Common myeloid progenitor, CD34-positive (primary cell): ENCODE results near the gene ACP5.
A peak's percentile ranks its signal among the peaks of the same experiment; 100 is the strongest.

Source experiments
- CTCF ChIA-PET: fragments of 350-600 bp; sonication (Branson Sonifier 250); formaldehyde crosslinking; loops from one replicate; lab custom pipeline; 2021; ENCODE audit warnings: antibody characterized with exemption; lab: Charles Lee
- POLR2A ChIA-PET: fragments of 350-600 bp; sonication (Branson Sonifier 250); formaldehyde crosslinking; loops from one replicate; lab custom pipeline; 2021; ENCODE audit warnings: antibody characterized with exemption; lab: Charles Lee
- DNase-seq, 3 donors: peaks; one replicate each; pipeline versions ENCODE4 v3.0.0 to v3.0.0-alpha.2; 2013
- H3K27ac ChIP-seq, 2 experiments: 1 replicate in 1 of 2; 2 replicates in 1 of 2; pipeline ENCODE4 v1.7.0; 2013; ENCODE audit warnings: inconsistent platforms in 2 of 2, low read length in 2 of 2, mild to moderate bottlenecking in 2 of 2, low read depth in 1 of 2, moderate library complexity in 1 of 2; ENCODE audit not compliant: severe bottlenecking in 2 of 2, insufficient read depth in 1 of 2, poor library complexity in 1 of 2
- H3K27me3 ChIP-seq, 5 experiments: replicated peaks in 2 of 5; 1 replicate in 3 of 5; 2 replicates in 2 of 5; pipeline versions ENCODE4 v1.6.1 to v1.7.0; 2013; ENCODE audit warnings: low read length in 4 of 5, mild to moderate bottlenecking in 2 of 5, moderate library complexity in 2 of 5, inconsistent platforms in 1 of 5; ENCODE audit not compliant: insufficient read depth in 5 of 5, control insufficient read depth in 4 of 5
- H3K36me3 ChIP-seq, 4 experiments: 1 replicate in 2 of 4; 2 replicates in 2 of 4; pipeline versions ENCODE4 v1.6.1 to v1.7.0; 2013; ENCODE audit warnings: low read length in 3 of 4, control low read depth in 1 of 4, mild to moderate bottlenecking in 1 of 4; ENCODE audit not compliant: control insufficient read depth in 4 of 4, insufficient read depth in 4 of 4
- H3K4me1 ChIP-seq, 4 experiments: 1 replicate in 3 of 4; 2 replicates in 1 of 4; pipeline versions ENCODE4 v1.6.1 to v1.7.1; 2013; ENCODE audit warnings: low read length in 3 of 4, mild to moderate bottlenecking in 3 of 4, control low read depth in 1 of 4, inconsistent platforms in 1 of 4, moderate library complexity in 1 of 4; ENCODE audit not compliant: control insufficient read depth in 4 of 4, insufficient read depth in 4 of 4; ENCODE audit errors: control extremely low read depth in 1 of 4
- H3K4me3 ChIP-seq, 7 experiments: 1 replicate in 4 of 7; 2 replicates in 3 of 7; pipeline versions ENCODE4 v1.5.1 to v1.7.0; 2013; ENCODE audit warnings: mild to moderate bottlenecking in 7 of 7, low read length in 6 of 7, moderate library complexity in 6 of 7, inconsistent platforms in 2 of 7, low read depth in 2 of 7, control low read depth in 1 of 7; ENCODE audit not compliant: insufficient read depth in 4 of 7, control insufficient read depth in 1 of 7; ENCODE audit errors: extremely low read depth in 1 of 7
- H3K9me3 ChIP-seq, 5 experiments: 1 replicate in 4 of 5; 2 replicates in 1 of 5; pipeline versions ENCODE4 v1.6.1 to v1.7.1; 2013; ENCODE audit warnings: low read length in 4 of 5, mild to moderate bottlenecking in 2 of 5, inconsistent platforms in 1 of 5, low read depth in 1 of 5, moderate library complexity in 1 of 5; ENCODE audit not compliant: control insufficient read depth in 4 of 5, insufficient read depth in 2 of 5; ENCODE audit errors: control extremely low read depth in 1 of 5
- WGBS: methylation state at CpG from one replicate; pipeline ENCODE4 v1.1.5; 2013; ENCODE audit not compliant: insufficient coverage; 5-methylcytosine and 5-hydroxymethylcytosine counted together

The ACP5 gene

DNA sequence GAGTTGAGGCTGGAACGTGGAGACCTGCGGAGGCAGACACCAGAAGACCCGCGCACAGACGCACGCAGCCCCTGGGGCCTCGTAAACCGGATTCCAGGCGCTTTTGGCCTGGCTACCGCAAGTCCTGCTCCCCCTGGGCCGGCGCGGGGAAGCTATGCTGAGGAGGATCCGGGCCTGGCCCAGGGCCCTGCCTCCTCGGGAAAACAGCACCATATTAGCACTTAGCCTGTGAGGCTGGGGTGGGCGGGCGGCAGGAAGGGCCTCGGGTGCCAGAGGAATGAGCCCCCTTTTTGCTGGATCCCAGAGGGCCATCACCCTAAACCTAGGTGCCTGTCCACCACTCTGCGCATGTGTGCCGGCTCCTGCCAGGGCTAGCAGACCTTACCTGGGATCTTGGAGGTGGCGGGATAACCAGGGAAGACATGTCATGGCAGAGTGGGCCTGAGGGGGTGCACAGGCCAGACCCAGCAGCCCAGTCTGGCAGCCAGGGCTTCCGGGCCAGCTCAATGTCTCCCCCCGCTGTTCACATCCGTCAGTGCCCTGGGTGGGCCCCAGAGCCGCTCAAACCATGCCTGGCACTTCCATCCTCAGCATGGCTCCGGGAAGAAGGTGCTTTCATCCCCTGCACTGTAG lies 25.7 kb downstream of the ACP5 start:
- Histone ChIP-seq H3K4me1 (no peaks in the 10 kb centered on the region), H3K27me3 (peaks cover 0 to under 1% (median 0%) of the 10 kb centered on the region in 5 experiments), H3K27ac (no peak overlapping the region), H3K36me3 (peaks cover 6 to 33% (median 17%) of the 10 kb centered on the region in 4 experiments), H3K4me3 (no peak overlapping the region), H3K9me3 (no peaks in the 10 kb centered on the region)
- ChIA-PET POLR2A (interaction anchor here (0.5 kb wide), 1 partner anchor 40 kb away, joined by 3 read pairs; no protein-coding TSS in a partner anchor), CTCF (interaction anchor here (0.8 to 1.7 kb wide), 3 partner anchors 9 to 35 kb away, joined by 3 read pairs; no protein-coding TSS in a partner anchor)
- no peak for DNase-seq
- 96% methylated on average over 26 of the region's 26 CpGs for WGBS

DNA sequence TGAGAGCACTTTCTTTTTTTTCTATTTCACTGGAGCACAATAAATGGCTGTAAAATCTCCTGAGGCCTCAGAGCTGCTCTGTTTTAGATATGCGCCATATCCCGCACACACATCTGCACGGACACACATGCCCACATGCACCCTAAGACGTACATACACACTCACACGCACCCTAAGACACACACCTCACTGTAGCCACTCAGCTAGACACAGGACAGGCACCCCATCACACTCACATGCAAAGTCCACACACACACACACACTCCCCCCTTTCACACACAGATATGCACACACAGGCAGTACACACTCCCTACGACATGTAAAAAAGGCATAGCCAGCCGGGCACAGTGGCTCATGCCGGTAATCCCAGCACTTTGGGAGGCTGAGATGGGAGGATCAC lies 27.2 kb downstream of the ACP5 start:
- Histone ChIP-seq H3K27ac (no peak overlapping the region), H3K4me3 (no peak overlapping the region), H3K9me3 (no peaks in the 10 kb centered on the region), H3K27me3 (peaks cover 0 to 3% (median 0%) of the 10 kb centered on the region in 5 experiments), H3K4me1 (no peaks in the 10 kb centered on the region), H3K36me3 (peaks cover 3 to 28% (median 16%) of the 10 kb centered on the region in 4 experiments)
- no peak for DNase-seq
- WGBS = 100% methylated on average over 2 of the region's 8 CpGs
- ChIA-PET POLR2A (no interaction called here), CTCF (no interaction called here)

DNA sequence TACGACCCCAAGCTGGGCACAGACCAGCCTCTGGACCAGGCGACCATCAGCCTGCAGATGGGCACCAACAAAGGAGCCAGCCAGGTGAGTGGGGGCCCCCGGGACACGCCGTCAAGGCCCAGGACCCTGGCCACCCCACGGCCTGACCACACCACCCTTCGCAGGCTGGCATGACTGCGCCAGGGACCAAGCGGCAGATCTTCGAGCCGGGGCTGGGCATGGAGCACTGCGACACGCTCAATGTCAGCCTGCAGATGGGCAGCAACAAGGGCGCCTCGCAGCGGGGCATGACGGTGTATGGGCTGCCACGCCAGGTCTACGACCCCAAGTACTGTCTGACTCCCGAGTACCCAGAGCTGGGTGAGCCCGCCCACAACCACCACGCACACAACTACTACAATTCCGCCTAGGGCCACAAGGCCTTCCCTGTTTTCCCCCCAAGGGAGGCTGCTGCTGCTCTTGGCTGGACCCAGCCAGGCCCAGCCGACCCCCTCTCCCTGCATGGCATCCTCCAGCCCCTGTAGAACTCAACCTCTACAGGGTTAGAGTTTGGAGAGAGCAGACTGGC lies 28.0 kb downstream of the ACP5 start:
- DNase-seq = no peak
- no peak overlapping the region for H3K4me3 ChIP-seq
- no peaks in the 10 kb centered on the region for H3K4me1 ChIP-seq
- ChIA-PET POLR2A (no interaction called here), CTCF (no interaction called here)
- H3K36me3 ChIP-seq = peaks cover 3 to 25% (median 15%) of the 10 kb centered on the region in 4 experiments
- peaks cover 0 to 3% (median 0%) of the 10 kb centered on the region in 5 experiments for H3K27me3 ChIP-seq
- no peak overlapping the region for H3K27ac ChIP-seq
- no peaks in the 10 kb centered on the region for H3K9me3 ChIP-seq
- WGBS = 99% methylated on average over 23 of the region's 24 CpGs

DNA sequence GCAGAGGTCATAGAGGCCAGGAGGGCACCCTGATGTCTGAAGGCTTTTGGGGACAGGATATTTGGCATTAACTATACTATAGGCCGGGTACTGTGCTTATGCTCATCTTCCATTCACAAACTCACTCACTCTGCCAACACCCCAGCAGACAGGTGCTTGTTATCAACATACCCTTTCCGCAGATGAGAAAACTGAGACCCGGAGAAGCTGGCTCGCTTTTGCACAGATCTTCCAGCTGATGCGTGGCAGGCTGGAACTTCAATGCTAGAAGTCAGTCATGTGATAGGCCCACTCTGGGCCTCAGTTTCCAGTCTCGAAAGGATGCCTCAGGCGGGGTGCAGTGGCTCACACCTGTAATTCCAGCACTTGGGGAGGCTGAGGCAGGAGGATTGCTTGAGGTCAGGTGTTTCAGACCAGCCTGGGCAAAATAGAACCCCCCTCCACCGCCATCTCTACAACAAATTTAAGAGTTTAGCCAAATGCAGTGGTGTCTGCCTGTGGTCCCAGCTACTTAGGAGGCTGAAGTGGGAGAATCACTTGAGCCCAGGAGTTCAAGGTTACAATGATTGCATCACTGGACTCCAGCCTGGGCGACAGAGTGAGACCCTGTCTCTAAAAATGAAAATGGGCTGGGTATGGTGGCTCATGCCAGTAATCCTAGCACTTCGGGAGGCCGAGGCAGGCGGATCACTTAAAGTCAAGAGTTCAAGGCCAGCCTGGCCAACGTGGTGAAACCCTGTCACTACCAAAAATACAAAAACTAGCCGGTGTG lies 29.3 kb downstream of the ACP5 start:
- POLR2A ChIA-PET = no interaction called here
- Histone ChIP-seq H3K9me3 (no peaks in the 10 kb centered on the region), H3K27ac (no peak overlapping the region), H3K27me3 (peaks cover 0 to 3% (median 0%) of the 10 kb centered on the region in 5 experiments), H3K4me3 (no peak overlapping the region), H3K36me3 (peaks cover 3 to 12% (median 7%) of the 10 kb centered on the region in 4 experiments), H3K4me1 (no peaks in the 10 kb centered on the region)
- CTCF ChIA-PET = interaction anchor here (1.4 kb wide), 1 partner anchor 12 kb away, joined by 4 read pairs; no protein-coding TSS in a partner anchor
- DNase-seq = no peak
- WGBS = 99% methylated on average over 10 of the region's 14 CpGs

DNA sequence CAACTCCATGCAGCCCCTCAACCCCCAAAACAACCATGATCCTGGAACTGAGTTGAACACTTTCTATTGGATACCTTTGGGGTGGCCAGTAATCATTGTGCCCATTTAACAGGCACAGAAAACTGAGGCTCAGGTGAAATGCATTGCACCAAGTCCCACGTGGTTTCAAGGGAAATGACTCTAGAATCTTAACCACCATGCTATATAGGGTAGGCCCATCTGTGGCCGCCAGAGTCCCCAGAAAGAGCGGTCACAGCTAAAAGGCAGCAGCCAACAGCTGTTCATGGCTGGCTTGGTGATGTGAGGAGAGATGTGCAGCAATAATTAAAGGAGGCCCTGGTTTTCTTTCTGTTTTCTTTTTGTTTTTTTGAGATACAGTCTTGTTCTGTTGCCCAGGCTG lies 36.2 kb downstream of the ACP5 start:
- Histone ChIP-seq H3K4me3 (no peak overlapping the region), H3K4me1 (peaks cover 0 to 8% (median 4%) of the 10 kb centered on the region in 4 experiments), H3K27me3 (peaks cover 0 to 39% (median 10%) of the 10 kb centered on the region in 5 experiments), H3K36me3 (no peaks in the 10 kb centered on the region), H3K27ac (no peak overlapping the region), H3K9me3 (no peaks in the 10 kb centered on the region)
- CTCF ChIA-PET = no interaction called here
- 100% methylated on average over 2 of the region's 3 CpGs for WGBS
- peak in 1 of 3 donors; percentile 33 for DNase-seq
- POLR2A ChIA-PET = no interaction called here

DNA sequence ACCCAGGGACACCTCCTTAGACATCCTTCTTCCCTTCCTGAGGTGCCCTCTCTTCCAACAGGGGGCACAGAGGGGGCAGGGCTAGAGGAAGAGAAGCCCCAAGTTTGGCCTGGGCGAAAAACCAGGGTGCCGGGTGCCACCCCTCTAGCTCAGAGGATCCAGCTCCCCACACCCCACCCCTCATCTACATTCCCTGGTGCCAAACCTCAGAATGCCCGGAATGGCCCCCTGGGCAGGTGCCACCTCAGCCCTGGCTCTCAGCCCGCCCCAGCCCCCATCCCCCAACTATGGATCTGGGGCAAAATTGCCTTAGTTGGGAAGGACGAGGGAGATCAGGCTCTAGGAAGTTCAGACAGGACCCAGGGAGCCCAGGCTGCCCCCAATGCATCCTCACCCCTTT lies 36.8 kb downstream of the ACP5 start:
- DNase-seq = no peak
- H3K27ac ChIP-seq = no peak overlapping the region
- H3K27me3 ChIP-seq = peaks cover 0 to 39% (median 10%) of the 10 kb centered on the region in 5 experiments
- peaks cover 1 to 12% (median 6%) of the 10 kb centered on the region in 4 experiments for H3K4me1 ChIP-seq
- H3K4me3 ChIP-seq = no peak overlapping the region
- 60% methylated on average over 1 of the region's 5 CpGs for WGBS
- ChIA-PET POLR2A (no interaction called here), CTCF (no interaction called here)
- H3K36me3 ChIP-seq = no peaks in the 10 kb centered on the region
- H3K9me3 ChIP-seq = no peaks in the 10 kb centered on the region
